ENCODE results near the gene KIRREL1. TPM values are rescaled to one million over a fixed set of nuclear protein-coding genes. Genes with fewer than 3 reads are reported as not detected.

KIRREL1 gene
- polyA plus RNA-seq, 1 donor (not counting 4 experiments of a cell fraction or from before 2014, with no cell fraction given): 19.7 TPM

- TF ChIP-seq CTCF (optimal IDR thresholded peaks at IDR 0.05 in 1 of 3, IDR thresholded peaks at IDR 0.05 in 1 of 3, conservative IDR thresholded peaks at IDR 0.05 in 1 of 3; ENCODE audit: extremely low read depth in 1 of 3, insufficient read depth in 2 of 3, low read length in 3 of 3): peak in 1 of 3 experiments; percentile 17
- TF ChIP-seq EZH2 (IDR thresholded peaks at IDR 0.05; ENCODE audit: low read length): no peak
- no peaks in the 10 kb centered on the region for H3K9me1 ChIP-seq (ENCODE audit: control insufficient read depth, extremely low read depth, insufficient read depth, low read length)
- DNase-seq (ENCODE audit: low read depth, low spot score) (no peak), FAIRE-seq (peak; percentile 97)
- H3K4me3 ChIP-seq (ENCODE audit: control insufficient read depth in 2 of 3, extremely low read depth in 1 of 3, insufficient read depth in 2 of 3, low read depth in 1 of 3, low read length in 3 of 3): peak overlapping the region in 1 of 3 experiments; percentile 33
- H2AFZ ChIP-seq (ENCODE audit: control insufficient read depth, low read length): no peak overlapping the region
- dilution Hi-C loops (cut with MboI; ENCODE audit: extremely low pct_ligation_motif_present, low sequenced_read_pairs): no loop called here
- no peaks in the 10 kb centered on the region for H3K9me3 ChIP-seq (ENCODE audit: control insufficient read depth, low read depth, low read length)
- peaks cover 83% of the 10 kb centered on the region for H3K4me1 ChIP-seq (ENCODE audit: control insufficient read depth, extremely low read depth, insufficient read depth, low read length)
- peak overlapping the region; percentile 73 for H3K27ac ChIP-seq (ENCODE audit: control insufficient read depth, insufficient read depth, low read length)
- peak overlapping the region; percentile 28 for H3K9ac ChIP-seq (ENCODE audit: control insufficient read depth, extremely low read depth, insufficient read depth, low read length)
- H3K36me3 ChIP-seq (ENCODE audit: control insufficient read depth in 2 of 2, extremely low read depth in 1 of 2, insufficient read depth in 2 of 2, low read length in 2 of 2): peaks cover under 1 to 7% of the 10 kb centered on the region in 2 experiments
- peak overlapping the region; percentile 76 for H3K4me2 ChIP-seq (ENCODE audit: control insufficient read depth, extremely low read depth, insufficient read depth, low read depth, low read length)
- H4K20me1 ChIP-seq (ENCODE audit: control insufficient read depth, extremely low read depth, insufficient read depth, low read length): no peaks in the 10 kb centered on the region
- no peaks in the 10 kb centered on the region for H3K27me3 ChIP-seq (ENCODE audit: control insufficient read depth, extremely low read depth, insufficient read depth, low read length)
- peaks cover 71% of the 10 kb centered on the region for H3K79me2 ChIP-seq (ENCODE audit: control insufficient read depth, insufficient read depth, low read length)
Observed at GRCh38 chr1:158019171-158019868, 25.9 kb downstream of the KIRREL1 start.

DNA sequence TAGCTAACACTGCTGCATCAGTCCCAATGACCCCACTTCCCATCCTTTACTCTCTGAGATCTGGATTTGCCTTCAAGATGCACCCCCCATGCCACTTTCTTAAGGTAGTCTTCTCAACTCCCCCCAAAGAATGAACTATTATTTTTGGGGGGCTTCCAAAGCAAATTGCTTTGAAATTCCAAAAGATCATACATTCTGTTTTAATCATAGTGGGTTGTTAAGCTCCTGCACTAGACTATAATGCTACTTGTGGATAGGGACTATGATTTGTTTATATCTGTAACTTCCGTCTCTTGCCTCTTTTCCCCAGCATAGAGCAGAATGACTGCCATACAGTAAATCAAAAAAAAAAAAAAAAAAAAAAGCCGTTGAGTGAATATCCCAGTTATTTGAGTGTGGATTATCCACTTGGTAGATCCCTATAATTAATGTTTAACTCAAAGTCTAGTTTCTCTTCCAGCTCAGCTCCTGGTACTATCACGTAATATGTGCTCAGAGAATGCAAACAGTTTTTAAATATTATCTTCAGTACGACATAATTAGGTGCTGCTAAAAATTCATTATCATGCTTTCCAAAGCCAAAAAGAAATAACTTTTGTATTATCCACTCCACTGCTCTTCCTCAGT lies 26.9 kb downstream of the KIRREL1 start:
- DNase-seq (ENCODE audit: low read depth, low spot score) (no peak), FAIRE-seq (no peak)
- peak overlapping the region; percentile 73 for H3K27ac ChIP-seq (ENCODE audit: control insufficient read depth, insufficient read depth, low read length)
- peak overlapping the region; percentile 76 for H3K4me2 ChIP-seq (ENCODE audit: control insufficient read depth, extremely low read depth, insufficient read depth, low read depth, low read length)
- no peaks in the 10 kb centered on the region for H3K9me1 ChIP-seq (ENCODE audit: control insufficient read depth, extremely low read depth, insufficient read depth, low read length)
- no peak overlapping the region for H3K4me3 ChIP-seq (ENCODE audit: control insufficient read depth in 2 of 3, extremely low read depth in 1 of 3, insufficient read depth in 2 of 3, low read depth in 1 of 3, low read length in 3 of 3)
- H2AFZ ChIP-seq (ENCODE audit: control insufficient read depth, low read length): no peak overlapping the region
- H3K9ac ChIP-seq (ENCODE audit: control insufficient read depth, extremely low read depth, insufficient read depth, low read length): peak overlapping the region; percentile 28
- H3K79me2 ChIP-seq (ENCODE audit: control insufficient read depth, insufficient read depth, low read length): peaks cover 71% of the 10 kb centered on the region
- no peaks in the 10 kb centered on the region for H3K27me3 ChIP-seq (ENCODE audit: control insufficient read depth, extremely low read depth, insufficient read depth, low read length)
- no peaks in the 10 kb centered on the region for H3K9me3 ChIP-seq (ENCODE audit: control insufficient read depth, low read depth, low read length)
- no peak for TF ChIP-seq EZH2 (IDR thresholded peaks at IDR 0.05; ENCODE audit: low read length)
- no peak for TF ChIP-seq CTCF (optimal IDR thresholded peaks at IDR 0.05 in 1 of 3, IDR thresholded peaks at IDR 0.05 in 1 of 3, conservative IDR thresholded peaks at IDR 0.05 in 1 of 3; ENCODE audit: extremely low read depth in 1 of 3, insufficient read depth in 2 of 3, low read length in 3 of 3)
- H4K20me1 ChIP-seq (ENCODE audit: control insufficient read depth, extremely low read depth, insufficient read depth, low read length): no peaks in the 10 kb centered on the region
- H3K36me3 ChIP-seq (ENCODE audit: control insufficient read depth in 2 of 2, extremely low read depth in 1 of 2, insufficient read depth in 2 of 2, low read length in 2 of 2): peaks cover 0 to 11% of the 10 kb centered on the region in 2 experiments
- dilution Hi-C loops (cut with MboI; ENCODE audit: extremely low pct_ligation_motif_present, low sequenced_read_pairs): no loop called here
- peaks cover 76% of the 10 kb centered on the region for H3K4me1 ChIP-seq (ENCODE audit: control insufficient read depth, extremely low read depth, insufficient read depth, low read length)

All from keratinocyte (primary cell).